Measurements from ENCODE around the gene SNX17.

DNA sequence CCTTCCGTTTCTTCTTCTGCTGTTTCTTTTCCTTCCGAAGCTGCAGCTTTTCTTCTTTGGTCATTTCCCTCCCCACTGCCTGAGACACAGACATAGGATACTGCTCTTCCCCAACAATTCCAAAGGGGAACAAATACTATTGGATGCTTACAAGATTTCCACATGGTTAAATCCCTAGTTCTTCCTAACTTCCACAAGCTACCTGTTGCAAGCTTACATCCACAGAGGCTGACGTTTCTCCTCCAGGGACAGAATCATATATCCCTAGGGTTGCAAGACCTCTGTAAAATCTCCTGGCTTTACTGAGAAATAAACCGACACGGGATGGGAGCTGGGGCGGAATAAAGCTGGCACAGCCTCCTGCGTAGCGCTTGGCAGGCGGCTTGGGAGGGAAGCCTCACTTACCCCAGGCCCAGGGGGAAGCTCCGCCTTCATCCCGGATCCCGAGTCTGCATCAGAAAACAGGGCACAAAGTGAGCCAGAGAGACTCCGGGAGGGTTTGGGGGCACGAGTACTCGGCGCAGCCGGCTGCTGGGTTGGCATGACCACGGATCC, 868 bp upstream of the SNX17 start:
- TF ChIP-seq, protein P1, sequence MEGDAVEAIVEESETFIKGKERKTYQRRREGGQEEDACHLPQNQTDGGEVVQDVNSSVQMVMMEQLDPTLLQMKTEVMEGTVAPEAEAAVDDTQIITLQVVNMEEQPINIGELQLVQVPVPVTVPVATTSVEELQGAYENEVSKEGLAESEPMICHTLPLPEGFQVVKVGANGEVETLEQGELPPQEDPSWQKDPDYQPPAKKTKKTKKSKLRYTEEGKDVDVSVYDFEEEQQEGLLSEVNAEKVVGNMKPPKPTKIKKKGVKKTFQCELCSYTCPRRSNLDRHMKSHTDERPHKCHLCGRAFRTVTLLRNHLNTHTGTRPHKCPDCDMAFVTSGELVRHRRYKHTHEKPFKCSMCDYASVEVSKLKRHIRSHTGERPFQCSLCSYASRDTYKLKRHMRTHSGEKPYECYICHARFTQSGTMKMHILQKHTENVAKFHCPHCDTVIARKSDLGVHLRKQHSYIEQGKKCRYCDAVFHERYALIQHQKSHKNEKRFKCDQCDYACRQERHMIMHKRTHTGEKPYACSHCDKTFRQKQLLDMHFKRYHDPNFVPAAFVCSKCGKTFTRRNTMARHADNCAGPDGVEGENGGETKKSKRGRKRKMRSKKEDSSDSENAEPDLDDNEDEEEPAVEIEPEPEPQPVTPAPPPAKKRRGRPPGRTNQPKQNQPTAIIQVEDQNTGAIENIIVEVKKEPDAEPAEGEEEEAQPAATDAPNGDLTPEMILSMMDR (IDR thresholded peaks at IDR 0.05) = no peak
- TF ChIP-seq POLR2A (IDR thresholded peaks at IDR 0.05) = no peak
